Measurements from ENCODE around the gene SEC22C. TPM values are rescaled to one million over a fixed set of nuclear protein-coding genes. Genes with fewer than 3 reads are reported as not detected.

SEC22C gene
- polyA plus RNA-seq, 1 of the 3 experiments (the other 2 are of a cell fraction), result 28.5 TPM

DNA sequence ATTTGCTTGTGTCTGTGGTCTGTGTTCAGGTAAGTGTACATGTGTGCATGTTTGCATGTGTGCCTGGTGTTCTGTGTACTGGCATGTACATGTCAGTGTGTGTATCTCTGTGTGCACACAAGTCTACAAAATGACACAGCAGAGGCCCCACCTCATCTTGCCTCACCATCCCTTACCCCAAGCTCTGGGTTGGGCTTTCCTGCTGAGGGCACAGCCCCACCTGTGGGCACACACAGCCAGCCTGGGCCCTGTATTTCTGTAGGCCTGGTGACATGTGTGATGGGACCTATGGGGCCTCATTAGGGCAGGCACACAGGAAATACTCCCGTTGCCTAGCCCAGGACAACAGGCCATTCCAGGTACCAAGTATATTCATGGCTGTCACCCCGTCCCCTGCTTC, 65.8 kb downstream of the SEC22C start:
- POLR2A ChIA-PET, result no interaction called here

DNA sequence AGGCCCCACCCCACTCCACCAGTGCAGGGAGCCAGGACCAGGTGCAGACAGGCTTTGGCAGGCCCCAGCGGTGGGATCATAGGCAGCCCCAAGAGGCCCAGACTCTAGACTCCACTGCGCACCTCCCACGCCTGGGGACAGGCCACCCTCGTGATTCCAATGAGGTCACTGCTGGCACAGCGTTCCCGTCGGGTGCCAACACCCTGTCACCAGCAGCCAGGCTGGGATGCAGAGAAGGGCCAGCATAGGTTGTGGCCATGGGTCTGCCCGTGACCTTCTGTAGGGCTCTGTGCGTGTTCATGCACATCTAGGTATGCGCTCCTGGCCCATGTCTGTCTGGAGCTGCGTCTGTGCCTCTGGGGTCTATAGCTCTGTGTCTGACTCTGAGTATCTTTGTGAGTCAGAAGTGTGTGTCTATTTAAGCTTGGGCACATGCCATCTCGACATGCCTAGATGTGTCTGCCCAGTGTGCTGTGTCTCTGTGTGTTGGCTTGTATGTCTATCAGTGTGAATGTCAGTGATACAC, 66.3 kb downstream of the SEC22C start:
- no peaks in the 10 kb centered on the region for H3F3A ChIP-seq (replicated peaks; ENCODE audit: insufficient read depth)
- no peak overlapping the region for H3K4me3 ChIP-seq (ENCODE audit: low read depth in 2 of 2, low read length in 1 of 2)
- WGBS (ENCODE audit: low lambda C conversion rate), result 64% methylated on average over 10 of the region's 12 CpGs
- no peak overlapping the region for H2AFZ ChIP-seq (ENCODE audit: low read depth)
- no peaks in the 10 kb centered on the region for H3K79me2 ChIP-seq (ENCODE audit: insufficient read depth)
- H3K9me2 ChIP-seq, result no peaks in the 10 kb centered on the region
- no peak for DNase-seq
- no peaks in the 10 kb centered on the region; the same call in 1 of the 2 replicates for H3K27me3 ChIP-seq (ENCODE audit: insufficient read depth)
- H3K4me2 ChIP-seq, result no peak overlapping the region
- H3K9me3 ChIP-seq, result no peaks in the 10 kb centered on the region
- H3K36me3 ChIP-seq (replicated peaks in 1 of 2; ENCODE audit: control insufficient read depth in 1 of 2, insufficient read depth in 2 of 2, low read length in 1 of 2), result no peaks in the 10 kb centered on the region
- ChIA-PET POLR2A (no interaction called here), CTCF (interaction anchor here (2.0 kb wide), 1 partner anchor 32 kb away, joined by 5 read pairs; no protein-coding TSS in a partner anchor)
- no peaks in the 10 kb centered on the region for H4K20me1 ChIP-seq (ENCODE audit: insufficient read depth)
- no peak overlapping the region for H3K27ac ChIP-seq (ENCODE audit: low read depth in 2 of 2, low read length in 1 of 2)
- no peak for TF ChIP-seq RXRA (IDR thresholded peaks at IDR 0.05; ENCODE audit: borderline replicate concordance, low read depth)
- TF ChIP-seq, protein P1, sequence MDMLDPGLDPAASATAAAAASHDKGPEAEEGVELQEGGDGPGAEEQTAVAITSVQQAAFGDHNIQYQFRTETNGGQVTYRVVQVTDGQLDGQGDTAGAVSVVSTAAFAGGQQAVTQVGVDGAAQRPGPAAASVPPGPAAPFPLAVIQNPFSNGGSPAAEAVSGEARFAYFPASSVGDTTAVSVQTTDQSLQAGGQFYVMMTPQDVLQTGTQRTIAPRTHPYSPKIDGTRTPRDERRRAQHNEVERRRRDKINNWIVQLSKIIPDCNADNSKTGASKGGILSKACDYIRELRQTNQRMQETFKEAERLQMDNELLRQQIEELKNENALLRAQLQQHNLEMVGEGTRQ (IDR thresholded peaks at IDR 0.05; ENCODE audit: borderline replicate concordance, low read depth, low read length), result no peak
- TF ChIP-seq RCOR1 (IDR thresholded peaks at IDR 0.05; ENCODE audit: low read length), result no peak
- no peak for TF ChIP-seq FOXM1 (IDR thresholded peaks at IDR 0.05; ENCODE audit: low read depth)
- TF ChIP-seq, protein P2, sequence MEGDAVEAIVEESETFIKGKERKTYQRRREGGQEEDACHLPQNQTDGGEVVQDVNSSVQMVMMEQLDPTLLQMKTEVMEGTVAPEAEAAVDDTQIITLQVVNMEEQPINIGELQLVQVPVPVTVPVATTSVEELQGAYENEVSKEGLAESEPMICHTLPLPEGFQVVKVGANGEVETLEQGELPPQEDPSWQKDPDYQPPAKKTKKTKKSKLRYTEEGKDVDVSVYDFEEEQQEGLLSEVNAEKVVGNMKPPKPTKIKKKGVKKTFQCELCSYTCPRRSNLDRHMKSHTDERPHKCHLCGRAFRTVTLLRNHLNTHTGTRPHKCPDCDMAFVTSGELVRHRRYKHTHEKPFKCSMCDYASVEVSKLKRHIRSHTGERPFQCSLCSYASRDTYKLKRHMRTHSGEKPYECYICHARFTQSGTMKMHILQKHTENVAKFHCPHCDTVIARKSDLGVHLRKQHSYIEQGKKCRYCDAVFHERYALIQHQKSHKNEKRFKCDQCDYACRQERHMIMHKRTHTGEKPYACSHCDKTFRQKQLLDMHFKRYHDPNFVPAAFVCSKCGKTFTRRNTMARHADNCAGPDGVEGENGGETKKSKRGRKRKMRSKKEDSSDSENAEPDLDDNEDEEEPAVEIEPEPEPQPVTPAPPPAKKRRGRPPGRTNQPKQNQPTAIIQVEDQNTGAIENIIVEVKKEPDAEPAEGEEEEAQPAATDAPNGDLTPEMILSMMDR (IDR thresholded peaks at IDR 0.05), result no peak
- H3K9ac ChIP-seq, result no peak overlapping the region
- H3K4me1 ChIP-seq (ENCODE audit: control insufficient read depth in 1 of 2, insufficient read depth in 2 of 2, low read depth in 1 of 2, low read length in 1 of 2), result no peaks in the 10 kb centered on the region; a peak in 1 of 4 replicates

More for the DNA sequence above, 65.8 kb downstream of the SEC22C start:
- TF ChIP-seq RCOR1 (IDR thresholded peaks at IDR 0.05; ENCODE audit: low read length) (no peak), MXI1 (IDR thresholded peaks at IDR 0.05; ENCODE audit: low read depth, low read length) (no peak), RFX5 (IDR thresholded peaks at IDR 0.05; ENCODE audit: low read length) (no peak), RXRA (IDR thresholded peaks at IDR 0.05; ENCODE audit: borderline replicate concordance, low read depth) (no peak), ELF1 (IDR thresholded peaks at IDR 0.05) (no peak)
- TF ChIP-seq, protein P3, sequence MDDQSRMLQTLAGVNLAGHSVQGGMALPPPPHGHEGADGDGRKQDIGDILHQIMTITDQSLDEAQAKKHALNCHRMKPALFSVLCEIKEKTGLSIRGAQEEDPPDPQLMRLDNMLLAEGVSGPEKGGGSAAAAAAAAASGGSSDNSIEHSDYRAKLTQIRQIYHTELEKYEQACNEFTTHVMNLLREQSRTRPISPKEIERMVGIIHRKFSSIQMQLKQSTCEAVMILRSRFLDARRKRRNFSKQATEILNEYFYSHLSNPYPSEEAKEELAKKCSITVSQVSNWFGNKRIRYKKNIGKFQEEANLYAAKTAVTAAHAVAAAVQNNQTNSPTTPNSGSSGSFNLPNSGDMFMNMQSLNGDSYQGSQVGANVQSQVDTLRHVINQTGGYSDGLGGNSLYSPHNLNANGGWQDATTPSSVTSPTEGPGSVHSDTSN (IDR thresholded peaks at IDR 0.05), result no peak
- TF ChIP-seq, protein P4, sequence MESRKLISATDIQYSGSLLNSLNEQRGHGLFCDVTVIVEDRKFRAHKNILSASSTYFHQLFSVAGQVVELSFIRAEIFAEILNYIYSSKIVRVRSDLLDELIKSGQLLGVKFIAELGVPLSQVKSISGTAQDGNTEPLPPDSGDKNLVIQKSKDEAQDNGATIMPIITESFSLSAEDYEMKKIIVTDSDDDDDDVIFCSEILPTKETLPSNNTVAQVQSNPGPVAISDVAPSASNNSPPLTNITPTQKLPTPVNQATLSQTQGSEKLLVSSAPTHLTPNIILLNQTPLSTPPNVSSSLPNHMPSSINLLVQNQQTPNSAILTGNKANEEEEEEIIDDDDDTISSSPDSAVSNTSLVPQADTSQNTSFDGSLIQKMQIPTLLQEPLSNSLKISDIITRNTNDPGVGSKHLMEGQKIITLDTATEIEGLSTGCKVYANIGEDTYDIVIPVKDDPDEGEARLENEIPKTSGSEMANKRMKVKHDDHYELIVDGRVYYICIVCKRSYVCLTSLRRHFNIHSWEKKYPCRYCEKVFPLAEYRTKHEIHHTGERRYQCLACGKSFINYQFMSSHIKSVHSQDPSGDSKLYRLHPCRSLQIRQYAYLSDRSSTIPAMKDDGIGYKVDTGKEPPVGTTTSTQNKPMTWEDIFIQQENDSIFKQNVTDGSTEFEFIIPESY (IDR thresholded peaks at IDR 0.05; ENCODE audit: borderline replicate concordance, low read depth), result no peak
- WGBS (ENCODE audit: low lambda C conversion rate), result 26% methylated on average over 2 of the region's 2 CpGs
- no peaks in the 10 kb centered on the region for H3F3A ChIP-seq (replicated peaks; ENCODE audit: insufficient read depth)
- H3K9me2 ChIP-seq, result no peaks in the 10 kb centered on the region
- no peak overlapping the region for H3K27ac ChIP-seq (ENCODE audit: low read depth in 2 of 2, low read length in 1 of 2)
- no peak overlapping the region for H2AFZ ChIP-seq (ENCODE audit: low read depth)
- no peaks in the 10 kb centered on the region for H3K79me2 ChIP-seq (ENCODE audit: insufficient read depth)
- H3K4me3 ChIP-seq (ENCODE audit: low read depth in 2 of 2, low read length in 1 of 2), result no peak overlapping the region
- H3K9ac ChIP-seq, result no peak overlapping the region
- no peaks in the 10 kb centered on the region for H4K20me1 ChIP-seq (ENCODE audit: insufficient read depth)
- no peaks in the 10 kb centered on the region; a peak in 1 of 4 replicates for H3K4me1 ChIP-seq (ENCODE audit: control insufficient read depth in 1 of 2, insufficient read depth in 2 of 2, low read depth in 1 of 2, low read length in 1 of 2)
- no peak for DNase-seq
- H3K36me3 ChIP-seq (replicated peaks in 1 of 2; ENCODE audit: control insufficient read depth in 1 of 2, insufficient read depth in 2 of 2, low read length in 1 of 2), result no peaks in the 10 kb centered on the region
- CTCF ChIA-PET, result interaction anchor here (2.0 kb wide), 1 partner anchor 32 kb away, joined by 5 read pairs; no protein-coding TSS in a partner anchor
- H3K4me2 ChIP-seq, result no peak overlapping the region
- H3K27me3 ChIP-seq (ENCODE audit: insufficient read depth), result no peaks in the 10 kb centered on the region; the same call in 1 of the 2 replicates
- no peaks in the 10 kb centered on the region for H3K9me3 ChIP-seq

Measured in SK-N-SH (cell line).